Panc1 (cell line): Measurements from ENCODE around the gene HNRNPDL. TPM values are rescaled to one million over a fixed set of nuclear protein-coding genes. Genes with fewer than 3 reads are reported as not detected.
A peak's percentile ranks its signal among the peaks of the same experiment; 100 is the strongest.
"Not testable (repeated sequence)": the region's sequence is repeated elsewhere in the genome, so short reads cannot be mapped to it uniquely, and the experiment has no call there.

Experiments
- ATAC-seq: fragments of 200-7000 bp; cut with Tn5 transposase; 2 replicates; pipeline ENCODE4 v1.9.1; 2020; ENCODE audit warnings: mild to moderate bottlenecking, moderate library complexity
- Bru-seq: library from RNA; stranded (reverse); fragments of 400-500 nt; gene quantifications from one replicate; lab custom pipeline; 2021; lab: Mats Ljungman, UMichigan
- BruChase-seq, 2 experiments: library from RNA; stranded (reverse); fragments of 400-500 nt; gene quantifications; one replicate each; lab custom pipeline; 2021; lab: Mats Ljungman, UMichigan
- BruUV-seq: library from RNA; stranded (reverse); fragments of 400-500 nt; replicated peaks from 2 replicates; lab custom pipeline; 2021; lab: Mats Ljungman, UMichigan
- CTCF ChIA-PET: fragments of 300-600 bp; sonication (Branson Sonifier 250); formaldehyde crosslinking; loops from one replicate; lab custom pipeline; 2022; ENCODE audit warnings: antibody characterized with exemption; lab: Charles Lee
- POLR2A ChIA-PET: fragments of 300-600 bp; sonication (Branson Sonifier 250); formaldehyde crosslinking; loops from one replicate; lab custom pipeline; 2022; ENCODE audit warnings: antibody characterized with exemption; lab: Charles Lee
- DNase-seq: peaks from one replicate; pipeline ENCODE4 v3.0.0-alpha.2; 2010; ENCODE audit warnings: low read depth, low spot score
- H3K27ac ChIP-seq: 2 replicates; pipeline ENCODE4 v1.5.1; 2011; ENCODE audit warnings: mild to moderate bottlenecking, low read length, inconsistent platforms
- H3K27me3 ChIP-seq: fragments of 200-500 bp; sonication (Bioruptor generic); 2 replicates; pipeline ENCODE4 v1.6.0; 2014; ENCODE audit warnings: low read length, inconsistent platforms; ENCODE audit not compliant: control insufficient read depth, insufficient read depth
- H3K36me3 ChIP-seq: fragments of 200-500 bp; sonication (Bioruptor generic); 2 replicates; pipeline ENCODE4 v1.5.1; 2014; ENCODE audit warnings: inconsistent platforms, mild to moderate bottlenecking, low read length, moderate library complexity; ENCODE audit not compliant: control insufficient read depth, insufficient read depth
- H3K4me1 ChIP-seq: 2 replicates; pipeline ENCODE4 v1.5.1; 2011; ENCODE audit warnings: inconsistent platforms, mild to moderate bottlenecking, low read length, moderate library complexity; ENCODE audit not compliant: control insufficient read depth, insufficient read depth
- H3K4me3 ChIP-seq, 2 experiments: 2 replicates each; pipeline ENCODE4 v1.5.1; 2011 to 2012; ENCODE audit warnings: low read depth in 2 of 2, low read length in 2 of 2, mild to moderate bottlenecking in 2 of 2, inconsistent platforms in 1 of 2, moderate library complexity in 1 of 2
- H3K9me3 ChIP-seq: fragments of 200-500 bp; sonication (Bioruptor generic); 2 replicates; pipeline ENCODE4 v1.5.1; 2014; ENCODE audit warnings: low read depth, mild to moderate bottlenecking, inconsistent platforms, low read length, moderate library complexity; ENCODE audit not compliant: control insufficient read depth, insufficient read depth
- POLR2AphosphoS5 ChIP-seq: IDR thresholded peaks from 2 replicates; pipeline ENCODE4 v1.6.1; 2012; ENCODE audit warnings: mild to moderate bottlenecking, low read depth, low read length, moderate library complexity
- REST ChIP-seq, 2 experiments: IDR thresholded peaks; 2 replicates each; pipeline ENCODE4 v1.6.1; 2011 to 2012; ENCODE audit warnings: low read depth in 2 of 2, control low read depth in 1 of 2, low read length in 1 of 2, mild to moderate bottlenecking in 1 of 2, moderate library complexity in 1 of 2; ENCODE audit not compliant: insufficient read depth in 1 of 2
- SIN3A ChIP-seq: IDR thresholded peaks from 2 replicates; pipeline ENCODE4 v1.6.1; 2012; ENCODE audit warnings: low read depth, mild to moderate bottlenecking, low read length, moderate library complexity, borderline replicate concordance; ENCODE audit not compliant: insufficient read depth
- TCF7L2 ChIP-seq: IDR thresholded peaks from 2 replicates; pipeline ENCODE4 v1.6.1; 2011; ENCODE audit warnings: mild to moderate bottlenecking, low read depth, low read length, inconsistent platforms
- in situ Hi-C: cut with HindIII; loops from 2 replicates; pipeline ENCODE4 v1.10.0; 2016; ENCODE audit warnings: low sequenced_read_pairs, low pct_unique_long_range_greater_than_20kb
- intact Hi-C: fragments of 100-400 bp; cut with micrococcal nuclease; formaldehyde crosslinking; loops from one replicate; pipeline ENCODE4 v1.10.0; 2022; ENCODE audit not compliant: unreplicated experiment
- long read RNA-seq: library from polyadenylated mRNA; unstranded; transcript quantifications from one replicate; pipeline ENCODE4 v2.0.0, GENCODE V29; 2021; ENCODE audit not compliant: unreplicated experiment
- polyA plus RNA-seq: library from polyadenylated mRNA; unstranded; fragments of >200 nt; gene quantifications from one replicate; pipeline ENCODE4 v1.2.1, GENCODE V29; 2012; ENCODE audit warnings: missing spikeins; ENCODE audit not compliant: insufficient read length
- total RNA-seq: library from RNA; stranded (reverse); gene quantifications from one replicate; pipeline ENCODE4 v1.2.1, GENCODE V29; 2021; ENCODE audit not compliant: unreplicated experiment
- TF ChIP-seq, protein P1 (sequence below): fragments of 450-650 bp; IDR thresholded peaks from 2 replicates; pipeline ENCODE4 v1.5.1; 2017; ENCODE audit warnings: mild to moderate bottlenecking

Gene HNRNPDL
- total RNA-seq (146 TPM), Bru-seq, nascent RNA (percentile 99 among the genes with signal in this experiment), BruChase-seq, experiment 1, labeled RNA remaining after a 2-hour chase (percentile 99 among the genes with signal in this experiment), BruChase-seq, experiment 2, labeled RNA remaining after a 6-hour chase (percentile 99 among the genes with signal in this experiment)
- polyA plus RNA-seq = 107 TPM
- long read RNA-seq, transcript HNRNPDL-204 (7 exons, 2,404 nt) = minor isoform, 39 of 349 reads
- long read RNA-seq, transcript HNRNPDL-202 (9 exons, 1,402 nt) = minor isoform, 15 of 349 reads
- long read RNA-seq, transcript HNRNPDL-201 (8 exons, 3,781 nt) = major isoform, 152 of 349 reads
- long read RNA-seq, partial matches to known transcripts = 125 of 349 reads
- long read RNA-seq, other reads (novel, unspliced or antisense) = 17 of 349 reads

DNA sequence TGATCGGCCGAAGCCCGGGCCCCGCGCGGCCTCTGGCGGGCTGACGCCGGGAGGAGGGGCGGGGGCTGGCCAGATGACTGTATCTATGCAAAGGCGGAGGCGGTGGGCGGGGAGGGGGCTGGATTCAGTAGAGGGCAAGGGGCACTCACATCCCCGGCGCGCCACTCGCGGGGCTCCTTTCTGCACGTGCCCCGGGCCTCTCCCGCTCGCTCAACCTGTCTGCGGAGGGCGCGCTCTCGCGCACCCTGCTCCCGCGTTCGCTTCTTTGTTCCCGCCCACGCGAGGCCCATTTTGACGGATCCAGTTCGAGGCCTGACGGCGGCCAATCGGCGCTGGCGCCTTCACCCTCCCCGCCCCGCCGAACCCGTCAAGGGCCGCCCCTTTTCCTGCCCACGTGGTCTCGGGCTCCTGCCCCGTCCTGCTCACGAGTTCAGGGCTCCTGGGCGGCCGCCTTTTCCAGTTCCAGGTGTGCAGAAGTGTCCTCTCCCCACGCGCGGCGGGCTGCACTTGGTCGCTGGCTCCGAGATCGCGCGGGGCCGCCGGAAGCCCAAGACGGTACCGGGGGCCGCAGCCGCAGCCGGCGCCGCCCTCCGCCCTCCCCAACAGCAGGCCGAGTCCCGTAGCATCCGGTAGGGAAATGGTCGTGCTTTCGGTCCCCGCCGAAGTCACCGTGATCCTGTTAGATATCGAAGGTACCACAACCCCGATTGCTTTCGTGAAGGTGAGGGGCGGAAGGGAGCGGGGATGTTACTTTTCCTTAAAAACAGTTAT, at the start of gene HNRNPDL, which contains the start of gene ENOPH1:
TSS of gene HNRNPDL (minus strand) at position 270 of the 771 bp plus-strand sequence. CDS start 772 bp downstream, outside the sequence.
TSS of gene ENOPH1 (plus strand) at position 398 of the 771 bp plus-strand sequence. CDS start at position 638, 240 bp downstream.
- ChIA-PET POLR2A (no interaction called here), CTCF (no interaction called here)
- Histone ChIP-seq H3K27ac (peak within 1 kb of the TSS; percentile 89), H3K36me3 (peaks cover 36% of the 10 kb centered on the region), H3K4me3 (peak within 1 kb of the TSS; percentile 96 to 98), H3K27me3 (no peaks in the 10 kb centered on the region), H3K9me3 (no peaks in the 10 kb centered on the region), H3K4me1 (peaks cover 20% of the 10 kb centered on the region)
- BruUV-seq = no TSS peak
- TF ChIP-seq TCF7L2 (no peak), POLR2AphosphoS5 (peak; percentile 46), REST (IDR thresholded peaks at IDR 0.05; ENCODE audit: insufficient read depth in 1 of 2, low read depth in 2 of 2, low read length in 1 of 2) (peak in 1 of 2 experiments; percentile 19; a peak in 1 of 4 replicates), SIN3A (peak; percentile 87; the same call in 1 of the 2 replicates)
- TF ChIP-seq, protein P1, sequence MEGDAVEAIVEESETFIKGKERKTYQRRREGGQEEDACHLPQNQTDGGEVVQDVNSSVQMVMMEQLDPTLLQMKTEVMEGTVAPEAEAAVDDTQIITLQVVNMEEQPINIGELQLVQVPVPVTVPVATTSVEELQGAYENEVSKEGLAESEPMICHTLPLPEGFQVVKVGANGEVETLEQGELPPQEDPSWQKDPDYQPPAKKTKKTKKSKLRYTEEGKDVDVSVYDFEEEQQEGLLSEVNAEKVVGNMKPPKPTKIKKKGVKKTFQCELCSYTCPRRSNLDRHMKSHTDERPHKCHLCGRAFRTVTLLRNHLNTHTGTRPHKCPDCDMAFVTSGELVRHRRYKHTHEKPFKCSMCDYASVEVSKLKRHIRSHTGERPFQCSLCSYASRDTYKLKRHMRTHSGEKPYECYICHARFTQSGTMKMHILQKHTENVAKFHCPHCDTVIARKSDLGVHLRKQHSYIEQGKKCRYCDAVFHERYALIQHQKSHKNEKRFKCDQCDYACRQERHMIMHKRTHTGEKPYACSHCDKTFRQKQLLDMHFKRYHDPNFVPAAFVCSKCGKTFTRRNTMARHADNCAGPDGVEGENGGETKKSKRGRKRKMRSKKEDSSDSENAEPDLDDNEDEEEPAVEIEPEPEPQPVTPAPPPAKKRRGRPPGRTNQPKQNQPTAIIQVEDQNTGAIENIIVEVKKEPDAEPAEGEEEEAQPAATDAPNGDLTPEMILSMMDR = no peak
- intact Hi-C loops = no loop called here
- in situ Hi-C loops = no loop called here
- ATAC-seq (peak; percentile 86), DNase-seq (peak; percentile 80)

- no peak for ATAC-seq
- no peak for TF ChIP-seq REST (IDR thresholded peaks at IDR 0.05; ENCODE audit: insufficient read depth in 1 of 2, low read depth in 2 of 2, low read length in 1 of 2)
- TF ChIP-seq POLR2AphosphoS5 = no peak
- TF ChIP-seq TCF7L2 = no peak
- no peak for TF ChIP-seq SIN3A
- H3K9me3 ChIP-seq = no peaks in the 10 kb centered on the region
- H3K27ac ChIP-seq = no peak overlapping the region
- in situ Hi-C loops = no loop called here
- no peaks in the 10 kb centered on the region for H3K27me3 ChIP-seq
- no peaks in the 10 kb centered on the region for H3K4me1 ChIP-seq
- no peak for DNase-seq
- H3K4me3 ChIP-seq = no peak overlapping the region
- ChIA-PET CTCF (no interaction called here), POLR2A (no interaction called here)
- H3K36me3 ChIP-seq = no peaks in the 10 kb centered on the region
- no TSS peak for BruUV-seq
- intact Hi-C loops = no loop called here
These were observed 49.3 kb upstream of the HNRNPDL start for GRCh38 chr4:82479562-82479961.

DNA sequence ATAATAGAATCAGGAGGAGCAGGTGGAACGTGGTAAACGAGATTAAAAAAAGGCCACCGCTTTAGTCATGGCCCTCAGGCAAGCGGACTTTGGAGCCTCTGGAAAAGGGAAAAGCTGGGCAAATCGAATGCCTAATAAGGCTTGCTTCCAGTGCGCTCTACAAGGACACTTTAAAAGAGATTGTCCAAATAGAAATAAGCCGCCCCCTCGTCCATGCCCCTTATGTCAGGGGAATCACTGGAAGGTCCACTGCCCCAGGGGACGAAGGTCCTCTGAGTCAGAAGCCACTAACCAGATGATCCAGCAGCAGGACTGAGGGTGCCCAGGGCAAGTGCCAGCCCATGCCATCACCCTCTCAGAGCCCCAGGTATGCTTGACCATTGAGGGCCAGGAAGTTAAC, 47.2 kb upstream of the HNRNPDL start:
- H3K27ac ChIP-seq, intact Hi-C loops, POLR2A ChIA-PET, H3K27me3 ChIP-seq, DNase-seq, CTCF ChIA-PET, H3K4me3 ChIP-seq, H3K36me3 ChIP-seq, H3K4me1 ChIP-seq, in situ Hi-C loops, H3K9me3 ChIP-seq, BruUV-seq, ATAC-seq: not testable (repeated sequence)
